HG02943 (cell line): ENCODE data around the gene ANP32D.
"Not testable (repeated sequence)": the region's sequence is repeated elsewhere in the genome, so short reads cannot be mapped to it uniquely, and the experiment has no call there.

Source experiments
- ATAC-seq: cut with Tn5 transposase; IDR thresholded peaks from one replicate; pipeline ENCODE4 v1.9.1; 2021; ENCODE audit warnings: mild to moderate bottlenecking, low read depth, moderate library complexity; ENCODE audit not compliant: unreplicated experiment

The ANP32D gene

GRCh38 chr12:48472259-48472658 lies at the start of gene ANP32D:
ANP32D (plus strand) TSS chr12:48472559; CDS start chr12:48472665, 106 bp downstream.
- no peak for ATAC-seq

- ATAC-seq: no peak
Observed at GRCh38 chr12:48423171-48423570, 49.2 kb upstream of the ANP32D start.

- ATAC-seq: no peak
Observed at GRCh38 chr12:48424644-48425043, 47.7 kb upstream of the ANP32D start.

- not testable (repeated sequence) for ATAC-seq
Observed at GRCh38 chr12:48434016-48434415, 38.3 kb upstream of the ANP32D start.

- no peak for ATAC-seq
Observed at GRCh38 chr12:48441069-48441468, 31.3 kb upstream of the ANP32D start.

- no peak for ATAC-seq
Observed at GRCh38 chr12:48442179-48442847, 30.0 kb upstream of the ANP32D start.

- ATAC-seq: no peak
Observed at GRCh38 chr12:48445538-48445937, 26.8 kb upstream of the ANP32D start.

- no peak for ATAC-seq
Observed at GRCh38 chr12:48446161-48446776, 26.1 kb upstream of the ANP32D start.

- ATAC-seq: no peak
Observed at GRCh38 chr12:48447755-48448154, 24.6 kb upstream of the ANP32D start.

- ATAC-seq: no peak
Observed at GRCh38 chr12:48451372-48451771, 21.0 kb upstream of the ANP32D start.

GRCh38 chr12:48452961-48453360 lies 19.4 kb upstream of the ANP32D start:
- not testable (repeated sequence) for ATAC-seq

GRCh38 chr12:48454667-48455066 lies 17.7 kb upstream of the ANP32D start:
- ATAC-seq: no peak

GRCh38 chr12:48455116-48455515 lies 17.2 kb upstream of the ANP32D start:
- no peak for ATAC-seq

- ATAC-seq: no peak
Observed at GRCh38 chr12:48459259-48459658, 13.1 kb upstream of the ANP32D start.

GRCh38 chr12:48469027-48469426 lies 3.3 kb upstream of the ANP32D start:
- ATAC-seq: not testable (repeated sequence)

GRCh38 chr12:48473061-48473460 lies 702 bp downstream of the ANP32D start:
- no peak for ATAC-seq

GRCh38 chr12:48474497-48474896 lies 2.1 kb downstream of the ANP32D start:
- ATAC-seq: not testable (repeated sequence)

- ATAC-seq: no peak
Observed at GRCh38 chr12:48482198-48482597, 9.8 kb downstream of the ANP32D start, which contains the start of gene C12orf54. C12orf54 (plus strand) TSS chr12:48482498; CDS start chr12:48483297, 799 bp downstream.

- no peak for ATAC-seq
Observed at GRCh38 chr12:48482930-48483329, 10.6 kb downstream of the ANP32D start.

GRCh38 chr12:48486261-48486660 lies 13.9 kb downstream of the ANP32D start:
- ATAC-seq: no peak

- no peak for ATAC-seq
Observed at GRCh38 chr12:48486679-48487078, 14.3 kb downstream of the ANP32D start.

- peak; percentile 91 for ATAC-seq
Observed at GRCh38 chr12:48489012-48489411, 16.7 kb downstream of the ANP32D start.
